IMR-90 (cell line): Measurements from ENCODE around the gene YPEL3. TPM values are rescaled to one million over a fixed set of nuclear protein-coding genes. Genes with fewer than 3 reads are reported as not detected.

ENCODE experiments used
- ATAC-seq: fragments of 200-7000 bp; cut with Tn5 transposase; 2 replicates; pipeline ENCODE4 v1.9.1; 2020; ENCODE audit warnings: low read depth, mild to moderate bottlenecking, moderate library complexity
- BruUV-seq: library from RNA; stranded (reverse); fragments of 400-500 nt; replicated peaks from 2 replicates; lab custom pipeline; 2021; lab: Mats Ljungman, UMichigan
- CTCF ChIA-PET: fragments of 300-600 bp; formaldehyde crosslinking; extraction: SDS; loops from one replicate; lab custom pipeline; 2021; ENCODE audit warnings: antibody characterized with exemption; lab: Yijun Ruan, JAX
- POLR2A ChIA-PET: fragments of 300-600 bp; sonication (Branson Sonifier 250); formaldehyde crosslinking; loops from one replicate; lab custom pipeline; 2022; ENCODE audit warnings: antibody characterized with exemption; ENCODE audit not compliant: unreplicated experiment; lab: Charles Lee
- DNase-seq: peaks from one replicate; pipeline ENCODE4 v3.0.0; 2013
- H2AFZ ChIP-seq: replicated peaks from 2 replicates; pipeline ENCODE3; 2013; ENCODE audit warnings: low read length, mild to moderate bottlenecking; ENCODE audit not compliant: poor library complexity
- H2AK5ac ChIP-seq: 2 replicates; pipeline ENCODE4 v1.6.1; 2013; ENCODE audit warnings: low read depth, low read length, inconsistent platforms
- H2AK9ac ChIP-seq: replicated peaks from 2 replicates; pipeline ENCODE3; 2013; ENCODE audit warnings: mild to moderate bottlenecking, low read depth, low read length, moderate library complexity; ENCODE audit not compliant: poor library complexity
- H2BK120ac ChIP-seq: 2 replicates; pipeline ENCODE4 v1.6.1; 2013; ENCODE audit warnings: low read depth, low read length, inconsistent platforms
- H2BK15ac ChIP-seq: 3 replicates; pipeline ENCODE4 v1.6.1; 2013; ENCODE audit warnings: low read depth, low read length, inconsistent platforms
- H2BK20ac ChIP-seq: 2 replicates; pipeline ENCODE4 v1.6.1; 2013; ENCODE audit warnings: low read depth, mild to moderate bottlenecking, inconsistent platforms, low read length, moderate library complexity
- H2BK5ac ChIP-seq: 2 replicates; pipeline ENCODE4 v1.6.1; 2013; ENCODE audit warnings: mild to moderate bottlenecking, low read depth, low read length, inconsistent platforms; ENCODE audit not compliant: poor library complexity, severe bottlenecking
- H3K14ac ChIP-seq: replicated peaks from 2 replicates; pipeline ENCODE4 v1.6.1; 2013; ENCODE audit warnings: low read depth, low read length, inconsistent platforms
- H3K18ac ChIP-seq: 2 replicates; pipeline ENCODE4 v1.6.1; 2013; ENCODE audit warnings: low read depth, low read length, control low read depth
- H3K23ac ChIP-seq: 2 replicates; pipeline ENCODE4 v1.6.1; 2013; ENCODE audit warnings: low read depth, low read length, inconsistent platforms
- H3K27ac ChIP-seq: 2 replicates; pipeline ENCODE4 v1.5.1; 2013; ENCODE audit warnings: mild to moderate bottlenecking, control low read depth, low read length; ENCODE audit not compliant: insufficient read depth
- H3K27me3 ChIP-seq: 2 replicates; pipeline ENCODE4 v1.6.1; 2013; ENCODE audit warnings: low read length; ENCODE audit not compliant: control insufficient read depth, insufficient read depth
- H3K36me3 ChIP-seq: 2 replicates; pipeline ENCODE4 v1.6.1; 2013; ENCODE audit warnings: low read length, mixed read lengths; ENCODE audit not compliant: control insufficient read depth, insufficient read depth
- H3K4ac ChIP-seq: 2 replicates; pipeline ENCODE4 v1.6.1; 2013; ENCODE audit warnings: low read depth, low read length, inconsistent platforms
- H3K4me1 ChIP-seq: 2 replicates; pipeline ENCODE4 v1.6.1; 2013; ENCODE audit warnings: low read length, mixed read lengths; ENCODE audit not compliant: control insufficient read depth, insufficient read depth
- H3K4me2 ChIP-seq: 2 replicates; pipeline ENCODE4 v1.6.1; 2013; ENCODE audit warnings: low read depth, mild to moderate bottlenecking, control low read depth, low read length, moderate library complexity
- H3K4me3 ChIP-seq: 2 replicates; pipeline ENCODE4 v1.5.1; 2013; ENCODE audit warnings: low read depth, mild to moderate bottlenecking, control low read depth, low read length, moderate library complexity; ENCODE audit not compliant: insufficient read depth
- H3K56ac ChIP-seq: 2 replicates; pipeline ENCODE4 v1.6.1; 2013; ENCODE audit warnings: low read length, inconsistent platforms; ENCODE audit not compliant: insufficient read depth; ENCODE audit errors: extremely low read depth
- H3K79me1 ChIP-seq, 2 experiments: 2 replicates each; pipeline ENCODE4 v1.6.1; 2013; ENCODE audit warnings: low read length in 2 of 2, inconsistent platforms in 1 of 2, low read depth in 1 of 2
- H3K9ac ChIP-seq: 2 replicates; pipeline ENCODE4 v1.6.1; 2013; ENCODE audit warnings: low read depth, low read length, control low read depth
- H3K9me1 ChIP-seq: 2 replicates; pipeline ENCODE4 v1.6.1; 2013; ENCODE audit warnings: low read length, inconsistent platforms; ENCODE audit not compliant: insufficient read depth
- H3K9me3 ChIP-seq: 2 replicates; pipeline ENCODE4 v1.6.1; 2013; ENCODE audit warnings: low read length; ENCODE audit not compliant: control insufficient read depth, insufficient read depth
- H4K20me1 ChIP-seq: 2 replicates; pipeline ENCODE4 v1.6.1; 2013; ENCODE audit warnings: low read length, inconsistent platforms; ENCODE audit not compliant: insufficient read depth
- H4K5ac ChIP-seq: 2 replicates; pipeline ENCODE4 v1.6.1; 2013; ENCODE audit warnings: mild to moderate bottlenecking, low read depth, low read length, control low read depth
- H4K8ac ChIP-seq, 2 experiments: 2 replicates each; pipeline ENCODE4 v1.6.1; 2013; ENCODE audit warnings: low read depth in 2 of 2, low read length in 2 of 2, control low read depth in 1 of 2, inconsistent platforms in 1 of 2
- H4K91ac ChIP-seq: 2 replicates; pipeline ENCODE4 v1.6.1; 2013; ENCODE audit warnings: low read depth, low read length, inconsistent platforms; ENCODE audit not compliant: insufficient read depth
- CHD1 ChIP-seq: IDR thresholded peaks from 2 replicates; pipeline ENCODE4 v1.6.1; 2012; ENCODE audit warnings: low read depth, low read length, improper control_type of control experiment
- CTCF ChIP-seq: conservative IDR thresholded peaks from 2 replicates; pipeline ENCODE4 v1.5.1; 2012; ENCODE audit warnings: mild to moderate bottlenecking, low read depth, low read length, improper control_type of control experiment
- ELK1 ChIP-seq: fragments of 150-350 bp; IDR thresholded peaks from 2 replicates; pipeline ENCODE4 v1.6.1; 2016; ENCODE audit warnings: low read depth, mild to moderate bottlenecking, low read length, moderate library complexity, borderline replicate concordance
- FOS ChIP-seq: fragments of 150-350 bp; IDR thresholded peaks from 2 replicates; pipeline ENCODE4 v1.6.1; 2016; ENCODE audit warnings: low read depth, low read length
- MAFK ChIP-seq: IDR thresholded peaks from 2 replicates; pipeline ENCODE4 v1.6.1; 2012; ENCODE audit warnings: low read depth, low read length, improper control_type of control experiment
- MAZ ChIP-seq: IDR thresholded peaks from 2 replicates; pipeline ENCODE4 v1.6.1; 2012; ENCODE audit warnings: low read depth, mild to moderate bottlenecking, low read length, improper control_type of control experiment, moderate library complexity, borderline replicate concordance
- RCOR1 ChIP-seq: IDR thresholded peaks from 2 replicates; pipeline ENCODE4 v1.6.1; 2012; ENCODE audit warnings: mild to moderate bottlenecking, low read length, improper control_type of control experiment; ENCODE audit not compliant: insufficient replicate concordance
- RFX5 ChIP-seq: IDR thresholded peaks from 2 replicates; pipeline ENCODE4 v1.8.0; 2012; ENCODE audit warnings: low read depth, mild to moderate bottlenecking, low read length, moderate library complexity
- SMC3 ChIP-seq: fragments of 150-350 bp; IDR thresholded peaks from 2 replicates; pipeline ENCODE4 v1.6.1; 2016; ENCODE audit warnings: low read depth, mild to moderate bottlenecking, antibody characterized with exemption, low read length, moderate library complexity
- WGBS, 2 experiments: methylation state at CpG; one replicate each; pipeline versions ENCODE4 v1.1.5 to v1.1.7; 2013; ENCODE audit warnings: missing lambda C conversion rate in 2 of 2; ENCODE audit not compliant: insufficient read length in 1 of 2; ENCODE audit errors: extremely low coverage in 2 of 2; 5-methylcytosine and 5-hydroxymethylcytosine counted together
- dilution Hi-C: fragments of 300-500 bp; cut with HindIII; formaldehyde crosslinking; loops from one replicate; pipeline ENCODE4 v1.14.3; 2018; ENCODE audit warnings: low sequenced_read_pairs; ENCODE audit not compliant: unreplicated experiment
- in situ Hi-C: fragments of 300-500 bp; cut with MboI; formaldehyde crosslinking; loops from 3 replicates; pipeline ENCODE4 v1.14.3; 2019; ENCODE audit warnings: low sequenced_read_pairs, inconsistent platforms, mixed read lengths
- intact Hi-C: fragments of 100-400 bp; cut with micrococcal nuclease; formaldehyde crosslinking; loops from 2 replicates; pipeline ENCODE4 v1.10.0; 2022
- polyA plus RNA-seq, 3 experiments: library from polyadenylated mRNA; depleted of rRNA; stranded (reverse); fragments of >200 nt; gene quantifications; 2 replicates each; pipeline ENCODE4 v1.2.3, GENCODE V29; 2012; ENCODE audit warnings: low replicate concordance in 1 of 3
- total RNA-seq: library from RNA; depleted of rRNA; stranded (reverse); fragments of >200 nt; gene quantifications from 2 replicates; pipeline ENCODE4 v1.2.3, GENCODE V29; 2012

YPEL3 gene
- total and polyA plus RNA-seq, 2 of the 4 experiments (the other 2 are of a cell fraction), result 1.1 to 25.6 TPM

- Histone ChIP-seq H3K9ac (no peak overlapping the region), H3K14ac (no peak overlapping the region), H3K36me3 (no peaks in the 10 kb centered on the region), H4K5ac (no peak overlapping the region), H4K91ac (no peak overlapping the region), H3K4me2 (no peak overlapping the region), H2AK5ac (no peak overlapping the region), H3K23ac (no peak overlapping the region), H2AFZ (no peak overlapping the region), H3K4me3 (no peak overlapping the region), H3K9me3 (no peaks in the 10 kb centered on the region), H2BK5ac (no peak overlapping the region), H3K18ac (no peak overlapping the region), H3K27ac (no peak overlapping the region), H4K20me1 (no peaks in the 10 kb centered on the region), H2BK15ac (no peak overlapping the region), H4K8ac (no peak overlapping the region), H2BK120ac (no peak overlapping the region), H3K4me1 (no peaks in the 10 kb centered on the region), H3K4ac (no peak overlapping the region), H3K56ac (no peak overlapping the region), H2BK20ac (no peak overlapping the region), H3K79me1 (no peaks in the 10 kb centered on the region), H3K9me1 (no peaks in the 10 kb centered on the region), H2AK9ac (no peak overlapping the region), H3K27me3 (peaks cover 2% of the 10 kb centered on the region)
- in situ Hi-C loops (no loop called here), intact Hi-C loops (no loop called here), dilution Hi-C loops (no loop called here)
- WGBS, 2 experiments, result no CpG with 5 or more reads among the region's 2 CpGs
- ChIA-PET CTCF (no interaction called here), POLR2A (no interaction called here)
- TF ChIP-seq RCOR1 (no peak), RFX5 (no peak), ELK1 (no peak), MAZ (no peak), MAFK (no peak), CTCF (no peak), CHD1 (no peak), SMC3 (no peak), FOS (no peak)
- no peak for DNase-seq
- no TSS peak for BruUV-seq
- no peak for ATAC-seq
Observed at GRCh38 chr16:30143347-30143702, 47.3 kb upstream of the YPEL3 start.
